ENCODE data around the gene CLTC. TPM values are rescaled to one million over a fixed set of nuclear protein-coding genes. Genes with fewer than 3 reads are reported as not detected.

Gene CLTC
- total RNA-seq, 4 donors from 2014 or later = 141 to 284 (median 237) TPM

GRCh38 chr17:59683283-59683682, 63.6 kb downstream of the CLTC start:
- no peak for TF ChIP-seq CTCF (IDR thresholded peaks at IDR 0.05; ENCODE audit: low read depth)

- no peak for TF ChIP-seq CTCF (IDR thresholded peaks at IDR 0.05; ENCODE audit: low read depth)
These were observed 65.3 kb downstream of the CLTC start for GRCh38 chr17:59684967-59685366.

GRCh38 chr17:59688008-59688407, 68.3 kb downstream of the CLTC start:
- TF ChIP-seq CTCF (IDR thresholded peaks at IDR 0.05; ENCODE audit: low read depth) = no peak

GRCh38 chr17:59688496-59688895, 68.8 kb downstream of the CLTC start:
- TF ChIP-seq CTCF (IDR thresholded peaks at IDR 0.05; ENCODE audit: low read depth) = no peak

GRCh38 chr17:59693582-59693981, 73.9 kb downstream of the CLTC start:
- TF ChIP-seq CTCF (IDR thresholded peaks at IDR 0.05; ENCODE audit: low read depth) = no peak

GRCh38 chr17:59694344-59694743, 74.6 kb downstream of the CLTC start:
- TF ChIP-seq CTCF (IDR thresholded peaks at IDR 0.05; ENCODE audit: low read depth) = no peak

- no peak for TF ChIP-seq CTCF (IDR thresholded peaks at IDR 0.05; ENCODE audit: low read depth)
These were observed 76.4 kb downstream of the CLTC start for GRCh38 chr17:59695945-59696681.
